Measurements from ENCODE around the gene CHMP4A.

CHMP4A gene

DNA sequence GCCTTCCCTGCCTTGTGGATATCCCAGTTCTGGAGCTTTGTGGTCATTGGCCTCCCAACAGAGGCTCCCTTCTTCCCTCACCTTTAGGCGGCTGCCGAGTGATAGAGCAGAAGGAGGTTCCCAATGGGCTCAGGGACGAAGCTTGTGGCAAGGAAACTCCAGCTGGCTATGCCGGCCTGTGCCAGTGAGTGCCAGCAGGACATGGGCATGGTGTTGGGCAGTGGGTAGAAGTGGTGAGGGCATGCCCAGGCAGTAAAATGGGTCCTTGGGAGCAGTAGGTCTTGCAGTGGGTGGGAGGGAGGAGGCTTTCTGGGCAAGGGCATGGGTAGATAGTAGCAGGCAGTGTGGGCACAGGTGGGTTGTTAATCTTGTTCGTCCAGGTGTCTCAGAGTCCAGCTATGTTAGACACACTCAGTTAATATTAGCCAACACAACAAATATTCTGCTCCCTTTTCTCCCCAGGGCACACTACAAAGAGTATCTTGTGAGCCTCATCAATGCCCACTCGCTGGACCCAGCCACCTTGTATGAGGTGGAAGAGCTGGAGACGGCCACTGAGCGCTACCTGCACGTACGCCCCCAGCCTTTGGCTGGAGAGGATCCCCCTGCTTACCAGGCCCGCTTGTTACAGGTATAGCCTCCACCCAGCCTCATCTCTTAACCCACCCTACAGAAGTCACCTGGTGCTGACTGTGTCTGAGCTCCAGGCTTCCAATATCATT is 53.4 kb downstream of the CHMP4A start:
- no peaks in the 10 kb centered on the region for H3K27me3 ChIP-seq (ENCODE audit: control insufficient read depth, insufficient read depth, low read length)
- H3K9ac ChIP-seq (ENCODE audit: low read length): no peak overlapping the region
- H3K9me3 ChIP-seq (ENCODE audit: control insufficient read depth, insufficient read depth, low read depth, low read length): no peaks in the 10 kb centered on the region
- H3K4me3 ChIP-seq (ENCODE audit: low read depth, low read length): no peak overlapping the region
- H3K27ac ChIP-seq (ENCODE audit: low read depth, low read length): no peak overlapping the region
- H3K4me1 ChIP-seq (ENCODE audit: control insufficient read depth, insufficient read depth, low read length): peaks cover 12% of the 10 kb centered on the region
- peaks cover 69% of the 10 kb centered on the region for H3K36me3 ChIP-seq (ENCODE audit: control insufficient read depth, insufficient read depth, low read length)

Measured in HUES6 (cell line).